ENCODE results near the gene PRAME.
"Not testable (repeated sequence)": the region's sequence is repeated elsewhere in the genome, so short reads cannot be mapped to it uniquely, and the experiment has no call there.

The PRAME gene

GRCh38 chr22:22583030-22583429, 24.0 kb upstream of the PRAME start:
- no peak for DNase-seq (ENCODE audit: low read depth, low spot score)
- H3K4me3 ChIP-seq (ENCODE audit: low read length), result no peak overlapping the region

- DNase-seq (ENCODE audit: low read depth, low spot score); H3K4me3 ChIP-seq (ENCODE audit: low read length): not testable (repeated sequence)
These were observed 22.5 kb upstream of the PRAME start for GRCh38 chr22:22581524-22581923.

GRCh38 chr22:22579869-22580604, 21.0 kb upstream of the PRAME start:
- no peak overlapping the region for H3K4me3 ChIP-seq (ENCODE audit: low read length)

GRCh38 chr22:22578702-22579424, 19.8 kb upstream of the PRAME start:
- no peak for DNase-seq (ENCODE audit: low read depth, low spot score)
- no peak overlapping the region for H3K4me3 ChIP-seq (ENCODE audit: low read length)

More at GRCh38 chr22:22579869-22580604, 21.0 kb upstream of the PRAME start:
- no peak for DNase-seq (ENCODE audit: low read depth, low spot score)

- no peak for DNase-seq (ENCODE audit: low read depth, low spot score)
- H3K4me3 ChIP-seq (ENCODE audit: low read length), result no peak overlapping the region
These were observed 17.9 kb upstream of the PRAME start for GRCh38 chr22:22576989-22577427.

- DNase-seq (ENCODE audit: low read depth, low spot score), result no peak
- no peak overlapping the region for H3K4me3 ChIP-seq (ENCODE audit: low read length)
These were observed 17.4 kb upstream of the PRAME start for GRCh38 chr22:22576244-22576988.

- H3K4me3 ChIP-seq (ENCODE audit: low read length), result no peak overlapping the region
- DNase-seq (ENCODE audit: low read depth, low spot score), result no peak
These were observed 15.3 kb upstream of the PRAME start for GRCh38 chr22:22574361-22574760.

- DNase-seq (ENCODE audit: low read depth, low spot score), result no peak
- no peak overlapping the region for H3K4me3 ChIP-seq (ENCODE audit: low read length)
These were observed 14.2 kb upstream of the PRAME start for GRCh38 chr22:22573047-22573889.

GRCh38 chr22:22571862-22572261, 12.8 kb upstream of the PRAME start:
- no peak overlapping the region for H3K4me3 ChIP-seq (ENCODE audit: low read length)
- DNase-seq (ENCODE audit: low read depth, low spot score), result no peak

GRCh38 chr22:22571429-22571828, 12.4 kb upstream of the PRAME start:
- no peak for DNase-seq (ENCODE audit: low read depth, low spot score)
- H3K4me3 ChIP-seq (ENCODE audit: low read length), result no peak overlapping the region

GRCh38 chr22:22569218-22569617, 10.2 kb upstream of the PRAME start:
- DNase-seq (ENCODE audit: low read depth, low spot score), result no peak
- no peak overlapping the region for H3K4me3 ChIP-seq (ENCODE audit: low read length)

- H3K4me3 ChIP-seq (ENCODE audit: low read length), result no peak overlapping the region
- no peak for DNase-seq (ENCODE audit: low read depth, low spot score)
These were observed 6.9 kb upstream of the PRAME start for GRCh38 chr22:22565981-22566380.

- peak overlapping the region; percentile 80 for H3K4me3 ChIP-seq (ENCODE audit: low read length)
- no peak for DNase-seq (ENCODE audit: low read depth, low spot score)
These were observed 744 bp downstream of the PRAME start for GRCh38 chr22:22558071-22558971.

- H3K4me3 ChIP-seq (ENCODE audit: low read length), result no peak overlapping the region
- DNase-seq (ENCODE audit: low read depth, low spot score), result no peak
These were observed 1.8 kb downstream of the PRAME start for GRCh38 chr22:22556995-22557925.

GRCh38 chr22:22556578-22556977, 2.5 kb downstream of the PRAME start:
- no peak for DNase-seq (ENCODE audit: low read depth, low spot score)
- H3K4me3 ChIP-seq (ENCODE audit: low read length), result no peak overlapping the region

- no peak for DNase-seq (ENCODE audit: low read depth, low spot score)
- no peak overlapping the region for H3K4me3 ChIP-seq (ENCODE audit: low read length)
These were observed 3.5 kb downstream of the PRAME start for GRCh38 chr22:22555596-22555995.

Data from Jurkat, Clone E6-1 (cell line).